Bronchial epithelial cell (primary cell): ENCODE data around the gene GALNT18. TPM values are rescaled to one million over a fixed set of nuclear protein-coding genes. Genes with fewer than 3 reads are reported as not detected.

Experiments
- DNase-seq: peaks from one replicate; pipeline ENCODE4 v3.0.0-alpha.2; 2010; ENCODE audit warnings: low read depth
- FAIRE-seq: peaks from 2 replicates; lab custom pipeline; 2011; peaks lifted over from hg19 to GRCh38; lab: Jason Lieb, UNC
- H3K27me3 ChIP-seq: 2 replicates; pipeline ENCODE4 v1.5.1; 2011; ENCODE audit warnings: low read length; ENCODE audit not compliant: control insufficient read depth, insufficient read depth
- H3K36me3 ChIP-seq: 2 replicates; pipeline ENCODE4 v1.5.1; 2011; ENCODE audit warnings: low read length; ENCODE audit not compliant: control insufficient read depth, insufficient read depth
- H3K4me3 ChIP-seq: 2 replicates; pipeline ENCODE4 v1.5.1; 2011; ENCODE audit warnings: mild to moderate bottlenecking, low read depth, low read length, control low read depth
- total RNA-seq: library from RNA; depleted of rRNA; stranded (reverse); fragments of >200 nt; gene quantifications from 2 replicates; pipeline ENCODE4 v1.2.1, GENCODE V29; 2014
- TF ChIP-seq, protein P1 (sequence below): IDR thresholded peaks from 2 replicates; pipeline ENCODE4 v1.5.1; 2011; ENCODE audit warnings: mild to moderate bottlenecking, moderate library complexity, low read length, control low read depth, inconsistent platforms; ENCODE audit not compliant: insufficient read depth, severe bottlenecking

Gene GALNT18
- total RNA-seq, 1 donor from 2014 or later = 26.1 TPM

DNA sequence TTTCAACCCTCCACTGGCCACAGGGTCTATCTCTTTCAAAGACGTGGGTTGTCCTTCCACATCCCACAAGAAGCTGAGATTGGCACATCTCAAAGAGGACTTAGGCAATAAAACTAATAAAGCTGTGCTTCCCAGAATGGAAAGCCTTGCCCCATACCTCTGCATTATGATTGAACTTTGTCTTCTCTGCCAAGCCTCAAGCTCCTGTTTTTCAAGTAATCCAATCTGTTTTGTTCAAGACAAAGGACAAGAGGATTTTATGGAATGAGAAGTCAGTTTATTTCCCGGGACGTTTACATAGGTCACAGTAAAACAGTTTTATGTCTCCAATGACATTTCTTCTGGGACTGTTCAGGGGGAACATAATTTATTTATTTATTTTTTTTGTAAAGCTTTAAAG lies 108.4 kb downstream of the GALNT18 start:
- TF ChIP-seq, protein P1, sequence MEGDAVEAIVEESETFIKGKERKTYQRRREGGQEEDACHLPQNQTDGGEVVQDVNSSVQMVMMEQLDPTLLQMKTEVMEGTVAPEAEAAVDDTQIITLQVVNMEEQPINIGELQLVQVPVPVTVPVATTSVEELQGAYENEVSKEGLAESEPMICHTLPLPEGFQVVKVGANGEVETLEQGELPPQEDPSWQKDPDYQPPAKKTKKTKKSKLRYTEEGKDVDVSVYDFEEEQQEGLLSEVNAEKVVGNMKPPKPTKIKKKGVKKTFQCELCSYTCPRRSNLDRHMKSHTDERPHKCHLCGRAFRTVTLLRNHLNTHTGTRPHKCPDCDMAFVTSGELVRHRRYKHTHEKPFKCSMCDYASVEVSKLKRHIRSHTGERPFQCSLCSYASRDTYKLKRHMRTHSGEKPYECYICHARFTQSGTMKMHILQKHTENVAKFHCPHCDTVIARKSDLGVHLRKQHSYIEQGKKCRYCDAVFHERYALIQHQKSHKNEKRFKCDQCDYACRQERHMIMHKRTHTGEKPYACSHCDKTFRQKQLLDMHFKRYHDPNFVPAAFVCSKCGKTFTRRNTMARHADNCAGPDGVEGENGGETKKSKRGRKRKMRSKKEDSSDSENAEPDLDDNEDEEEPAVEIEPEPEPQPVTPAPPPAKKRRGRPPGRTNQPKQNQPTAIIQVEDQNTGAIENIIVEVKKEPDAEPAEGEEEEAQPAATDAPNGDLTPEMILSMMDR = no peak
- DNase-seq = no peak

DNA sequence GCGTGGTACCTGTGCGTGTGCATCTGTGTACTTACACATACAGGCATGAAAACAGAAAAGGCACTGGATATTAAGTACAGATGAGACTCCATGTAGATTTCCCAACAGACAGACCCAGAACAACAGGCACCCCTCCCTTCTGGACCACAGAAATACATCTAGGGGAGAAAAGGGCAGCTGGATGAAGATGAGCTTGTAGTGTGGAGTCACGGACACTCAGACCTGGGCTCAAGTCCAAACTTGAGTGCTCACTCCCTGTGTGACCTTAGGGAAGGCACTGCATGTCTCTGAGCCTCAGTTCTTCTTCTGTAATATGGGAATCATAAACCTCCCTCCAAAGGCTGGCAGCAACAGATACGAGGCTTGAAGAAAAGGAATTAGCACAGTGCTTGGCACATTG lies 108.9 kb downstream of the GALNT18 start:
- TF ChIP-seq, protein P1 = no peak
- Histone ChIP-seq H3K4me3 (no peak overlapping the region), H3K27me3 (no peaks in the 10 kb centered on the region), H3K36me3 (no peaks in the 10 kb centered on the region)
- DNase-seq (no peak), FAIRE-seq (peak; percentile 62)

More for the DNA sequence above, 108.4 kb downstream of the GALNT18 start:
- FAIRE-seq = no peak
- H3K27me3 ChIP-seq = no peaks in the 10 kb centered on the region
- no peaks in the 10 kb centered on the region for H3K36me3 ChIP-seq
- no peak overlapping the region for H3K4me3 ChIP-seq

DNA sequence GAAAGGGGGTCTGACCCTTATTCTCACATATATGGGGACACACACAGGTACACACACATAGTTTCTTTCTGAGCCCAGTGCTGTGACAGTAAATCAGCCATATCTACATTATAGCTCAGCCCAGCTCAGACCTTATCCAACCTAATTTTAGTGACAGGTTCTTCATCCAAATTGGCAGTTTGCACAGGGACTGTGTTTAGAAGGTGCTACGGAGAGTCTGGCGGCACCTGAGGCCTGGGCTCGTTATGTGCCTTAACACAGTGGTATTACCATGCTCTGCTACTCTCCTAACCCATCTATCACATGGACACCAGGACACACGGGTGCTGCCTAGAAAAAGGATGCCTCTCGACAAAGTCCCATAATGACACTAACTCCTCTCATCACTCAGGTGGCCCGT lies 109.3 kb downstream of the GALNT18 start:
- H3K4me3 ChIP-seq = no peak overlapping the region
- TF ChIP-seq, protein P1 = no peak
- DNase-seq (no peak), FAIRE-seq (peak; percentile 55)
- H3K27me3 ChIP-seq = no peaks in the 10 kb centered on the region
- H3K36me3 ChIP-seq = no peaks in the 10 kb centered on the region

DNA sequence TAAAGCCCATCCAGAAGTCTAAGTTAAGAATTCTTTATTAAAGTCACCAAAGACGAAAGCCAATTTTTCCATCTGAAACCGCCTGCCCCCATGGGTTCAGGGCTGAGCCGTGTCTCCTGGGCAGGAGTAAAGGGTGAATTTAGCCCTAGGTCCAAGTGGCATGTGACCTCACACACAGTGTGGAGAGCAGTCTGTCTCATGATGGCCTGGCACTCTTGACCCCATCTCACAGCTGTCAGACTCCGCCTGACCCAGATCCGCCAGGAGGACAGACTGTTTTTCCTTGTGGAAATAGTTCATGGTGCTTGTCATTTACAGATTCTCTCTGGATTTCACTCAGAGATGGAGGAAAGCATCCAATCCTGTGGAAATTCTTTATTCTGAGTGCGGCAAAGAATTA lies 109.7 kb downstream of the GALNT18 start:
- peak; percentile 23 for FAIRE-seq
- TF ChIP-seq, protein P1 = no peak
- Histone ChIP-seq H3K36me3 (no peaks in the 10 kb centered on the region), H3K4me3 (no peak overlapping the region), H3K27me3 (no peaks in the 10 kb centered on the region)
- DNase-seq = no peak

DNA sequence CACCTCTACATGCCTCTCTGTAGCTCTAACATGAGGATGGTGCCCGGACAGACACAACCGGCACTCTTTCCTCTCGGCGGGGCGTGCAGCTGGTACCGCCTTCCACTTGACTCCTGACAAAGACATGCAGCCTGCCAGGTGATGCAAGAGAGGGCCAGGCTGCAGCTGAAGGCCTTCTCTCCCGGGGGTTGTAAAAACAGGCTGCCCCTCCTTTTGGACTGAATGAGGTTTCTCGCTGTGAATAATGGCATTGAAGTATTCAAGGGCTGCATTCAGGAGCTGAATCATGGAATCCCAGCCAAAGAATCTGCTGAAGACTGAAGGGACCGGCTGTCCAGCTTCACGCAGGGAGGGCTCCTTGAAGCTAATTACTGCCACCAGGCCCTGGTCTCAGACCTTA lies 110.9 kb downstream of the GALNT18 start:
- no peak overlapping the region for H3K4me3 ChIP-seq
- FAIRE-seq (no peak), DNase-seq (peak; percentile 39)
- no peaks in the 10 kb centered on the region for H3K36me3 ChIP-seq
- H3K27me3 ChIP-seq = no peaks in the 10 kb centered on the region
- TF ChIP-seq, protein P1 = no peak

DNA sequence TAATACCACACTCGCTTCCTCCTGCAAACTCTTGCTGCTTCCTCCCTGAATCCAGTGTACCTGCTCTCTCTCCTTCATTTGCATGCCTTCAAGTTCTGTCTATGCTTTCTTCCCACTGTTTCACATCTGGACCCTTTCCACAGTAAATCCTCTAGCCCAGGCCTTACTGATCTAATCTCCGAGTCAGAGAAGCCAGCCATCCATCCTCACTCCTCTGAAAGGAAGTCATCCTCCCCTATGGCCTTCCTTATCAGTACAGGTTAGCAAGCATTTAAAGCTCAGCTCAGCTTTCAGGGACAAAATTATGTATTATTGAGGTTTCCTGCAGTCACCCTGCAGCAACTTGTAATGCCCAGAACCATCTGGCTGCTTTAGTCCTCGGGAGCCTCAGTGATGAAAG lies 116.1 kb downstream of the GALNT18 start:
- TF ChIP-seq, protein P1 = no peak
- H3K36me3 ChIP-seq = no peaks in the 10 kb centered on the region
- FAIRE-seq (no peak), DNase-seq (no peak)
- H3K27me3 ChIP-seq = no peaks in the 10 kb centered on the region
- no peak overlapping the region for H3K4me3 ChIP-seq
